CD4-positive, alpha-beta T cell treated with Interleukin-17A for 4 hours (primary cell): ENCODE results near the gene RBM26.
A peak's percentile ranks its signal among the peaks of the same experiment; 100 is the strongest.

ENCODE experiments used
- DNase-seq: peaks from one replicate; pipeline ENCODE4 v3.0.0-alpha.2; 2020; ENCODE audit warnings: mixed read lengths

RBM26 gene, protein sequence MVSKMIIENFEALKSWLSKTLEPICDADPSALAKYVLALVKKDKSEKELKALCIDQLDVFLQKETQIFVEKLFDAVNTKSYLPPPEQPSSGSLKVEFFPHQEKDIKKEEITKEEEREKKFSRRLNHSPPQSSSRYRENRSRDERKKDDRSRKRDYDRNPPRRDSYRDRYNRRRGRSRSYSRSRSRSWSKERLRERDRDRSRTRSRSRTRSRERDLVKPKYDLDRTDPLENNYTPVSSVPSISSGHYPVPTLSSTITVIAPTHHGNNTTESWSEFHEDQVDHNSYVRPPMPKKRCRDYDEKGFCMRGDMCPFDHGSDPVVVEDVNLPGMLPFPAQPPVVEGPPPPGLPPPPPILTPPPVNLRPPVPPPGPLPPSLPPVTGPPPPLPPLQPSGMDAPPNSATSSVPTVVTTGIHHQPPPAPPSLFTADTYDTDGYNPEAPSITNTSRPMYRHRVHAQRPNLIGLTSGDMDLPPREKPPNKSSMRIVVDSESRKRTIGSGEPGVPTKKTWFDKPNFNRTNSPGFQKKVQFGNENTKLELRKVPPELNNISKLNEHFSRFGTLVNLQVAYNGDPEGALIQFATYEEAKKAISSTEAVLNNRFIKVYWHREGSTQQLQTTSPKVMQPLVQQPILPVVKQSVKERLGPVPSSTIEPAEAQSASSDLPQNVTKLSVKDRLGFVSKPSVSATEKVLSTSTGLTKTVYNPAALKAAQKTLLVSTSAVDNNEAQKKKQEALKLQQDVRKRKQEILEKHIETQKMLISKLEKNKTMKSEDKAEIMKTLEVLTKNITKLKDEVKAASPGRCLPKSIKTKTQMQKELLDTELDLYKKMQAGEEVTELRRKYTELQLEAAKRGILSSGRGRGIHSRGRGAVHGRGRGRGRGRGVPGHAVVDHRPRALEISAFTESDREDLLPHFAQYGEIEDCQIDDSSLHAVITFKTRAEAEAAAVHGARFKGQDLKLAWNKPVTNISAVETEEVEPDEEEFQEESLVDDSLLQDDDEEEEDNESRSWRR

DNA sequence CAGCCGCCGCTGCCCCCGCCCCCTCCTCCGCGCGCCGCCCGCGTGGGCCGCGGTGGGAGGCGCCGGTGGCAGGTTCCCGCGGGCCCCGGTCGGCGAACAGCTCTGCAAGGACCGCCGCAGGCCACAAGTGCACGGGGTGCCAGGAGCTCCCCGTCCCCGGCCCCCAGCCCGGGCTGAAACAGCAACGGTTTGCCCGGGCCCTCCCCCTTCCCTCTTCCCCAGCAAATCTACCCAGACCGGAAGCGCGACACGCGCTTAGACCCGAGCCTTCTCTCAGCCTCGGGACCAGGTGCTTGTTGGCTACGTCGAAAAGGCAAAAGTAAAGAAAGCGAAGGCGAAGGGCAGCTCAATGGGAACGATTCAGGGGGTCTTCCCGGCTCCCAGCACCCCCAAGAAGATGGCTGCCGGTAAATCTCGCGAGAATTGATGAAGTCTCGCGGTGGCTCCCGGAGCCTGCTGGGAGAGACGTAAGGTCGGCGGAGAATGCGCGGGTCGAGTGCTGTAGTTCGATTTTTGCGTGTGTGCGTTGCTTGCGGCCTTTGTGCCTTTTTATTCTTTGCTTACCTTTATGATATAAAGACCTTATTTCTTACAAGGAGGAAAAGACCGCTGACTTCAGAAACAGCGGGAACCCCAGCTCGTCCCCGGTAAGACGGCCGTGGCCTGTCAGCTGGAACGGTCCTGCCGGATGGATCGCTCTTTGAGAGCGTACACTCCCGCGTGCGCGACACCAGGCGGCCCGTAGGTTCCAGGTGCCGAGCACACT is at the start of gene RBM26:
TSS of gene RBM26 (minus strand) at position 425 of the 766 bp plus-strand sequence. CDS start 481 bp downstream, outside the sequence.
- peak; percentile 94 for DNase-seq

GRCh38 chr13:79455331-79455730 is 49.3 kb upstream of the RBM26 start:
- no peak for DNase-seq

- DNase-seq: no peak
These were observed 46.3 kb upstream of the RBM26 start for GRCh38 chr13:79452239-79452913.

- peak; percentile 89 for DNase-seq
These were observed 45.5 kb upstream of the RBM26 start for GRCh38 chr13:79451500-79451962.

GRCh38 chr13:79450110-79450509 is 44.1 kb upstream of the RBM26 start:
- no peak for DNase-seq

DNA sequence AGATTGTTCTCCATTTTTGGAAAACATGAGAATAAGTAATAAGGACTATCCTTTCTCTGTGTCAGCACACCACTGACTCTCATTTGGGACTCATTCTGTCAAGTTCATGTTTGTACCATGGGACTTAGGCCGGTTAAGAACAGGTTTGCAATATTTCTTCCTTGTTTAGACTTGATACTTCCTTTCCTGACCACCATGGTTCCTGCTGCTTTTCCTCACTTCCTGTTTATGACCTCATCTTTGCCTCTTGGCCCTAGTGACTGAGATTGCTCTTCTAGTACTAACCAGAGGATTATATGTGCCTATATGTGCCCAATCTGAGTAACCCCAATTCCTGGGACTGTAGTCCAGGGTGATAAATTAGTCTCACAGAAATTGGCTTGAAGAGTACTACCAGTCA is 42.4 kb upstream of the RBM26 start:
- DNase-seq: no peak

DNA sequence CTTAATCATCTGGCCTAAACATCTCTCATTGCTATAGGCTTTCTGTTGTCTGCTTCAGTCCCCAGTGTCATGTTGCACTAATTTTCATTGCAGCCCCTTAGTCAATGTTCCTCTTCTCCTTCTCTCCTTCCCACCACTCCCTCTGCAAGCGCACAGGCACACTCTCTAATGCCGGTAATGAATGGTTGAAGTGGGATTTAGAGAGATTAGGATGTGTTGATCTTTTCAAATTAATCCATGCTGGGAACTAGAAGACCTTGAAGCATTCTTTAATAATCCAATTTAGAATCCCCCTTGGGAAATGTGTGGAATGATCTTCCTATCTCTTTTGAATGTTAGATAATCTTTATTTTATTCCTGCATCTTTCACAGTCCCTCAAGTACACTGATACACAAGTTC is 41.7 kb upstream of the RBM26 start:
- DNase-seq: no peak

- no peak for DNase-seq
These were observed 41.1 kb upstream of the RBM26 start for GRCh38 chr13:79447141-79447540.

DNA sequence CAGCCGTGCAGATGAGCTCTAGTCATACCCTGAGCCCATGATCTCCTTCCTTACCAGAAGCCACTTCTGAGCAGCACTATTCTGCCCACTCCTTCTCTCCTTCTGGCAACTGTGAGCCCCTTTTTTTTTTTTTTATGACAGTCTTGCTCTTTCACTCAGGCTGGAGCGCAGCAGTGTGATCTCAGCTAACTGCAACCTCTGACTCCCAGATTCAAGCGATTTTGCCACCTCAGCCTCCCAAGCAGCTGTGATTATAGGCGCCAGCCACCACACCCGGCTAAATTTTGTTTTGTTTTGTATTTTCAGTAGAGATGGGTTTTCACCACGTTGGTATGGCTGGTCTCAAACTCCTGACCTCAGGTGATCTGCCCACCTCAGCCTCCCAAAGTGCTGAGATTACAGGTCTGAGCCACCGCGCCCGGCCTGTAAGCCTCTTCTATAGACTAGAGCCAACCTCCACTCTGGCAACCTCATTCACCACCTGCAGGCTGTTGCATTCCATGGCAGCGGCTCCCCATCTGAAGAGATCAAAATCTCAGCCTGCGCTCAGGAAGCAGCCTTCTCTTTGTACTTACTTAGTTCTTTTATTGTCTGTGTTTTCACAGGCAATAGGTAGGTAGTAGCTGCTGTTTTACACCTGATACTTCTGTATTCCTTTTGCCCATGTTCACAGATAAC is 40.1 kb upstream of the RBM26 start:
- DNase-seq: peak; percentile 46

GRCh38 chr13:79442706-79443105 is 36.7 kb upstream of the RBM26 start:
- no peak for DNase-seq

DNA sequence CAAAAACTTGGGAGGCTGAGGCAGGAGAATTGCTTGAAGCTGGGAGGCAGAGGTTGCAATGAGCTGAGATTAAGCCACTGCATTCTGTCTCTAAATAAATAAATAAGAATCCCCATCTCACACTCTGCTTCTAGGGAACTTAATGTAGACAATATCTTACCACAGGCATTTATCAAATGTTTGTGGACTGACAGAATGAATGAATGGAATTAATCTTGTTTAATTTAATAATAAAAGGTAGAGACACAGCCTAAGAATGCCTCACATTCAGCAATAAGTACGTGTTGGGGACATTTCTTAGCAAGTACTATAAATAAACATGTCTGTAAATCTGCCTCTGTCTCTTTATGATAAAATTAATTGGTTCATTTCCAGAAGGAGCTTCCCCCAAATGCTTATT is 36.2 kb upstream of the RBM26 start:
- no peak for DNase-seq

- DNase-seq: no peak
These were observed 35.0 kb upstream of the RBM26 start for GRCh38 chr13:79440958-79441528.

GRCh38 chr13:79439275-79439674 is 33.2 kb upstream of the RBM26 start:
- no peak for DNase-seq

- DNase-seq: no peak
These were observed 29.5 kb upstream of the RBM26 start for GRCh38 chr13:79435561-79435990.

DNA sequence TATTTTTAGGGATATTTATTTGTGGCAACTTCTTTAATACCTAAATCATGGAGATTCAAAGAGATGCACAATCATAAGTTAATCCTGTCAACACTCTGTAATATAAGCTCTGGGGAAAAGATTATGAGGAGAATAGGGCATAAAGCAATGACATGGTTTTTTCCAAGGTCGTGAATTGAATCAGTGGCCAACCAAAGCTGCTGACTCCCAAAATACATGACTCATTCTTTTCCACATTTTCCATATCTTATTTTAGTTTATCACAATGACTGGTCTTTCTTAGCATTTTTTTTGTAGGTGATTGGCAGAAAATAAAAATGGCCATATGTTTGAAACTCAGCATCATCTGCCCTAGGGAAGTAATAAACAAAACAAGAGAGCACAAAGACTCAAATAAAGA is 28.5 kb upstream of the RBM26 start:
- DNase-seq: no peak

DNA sequence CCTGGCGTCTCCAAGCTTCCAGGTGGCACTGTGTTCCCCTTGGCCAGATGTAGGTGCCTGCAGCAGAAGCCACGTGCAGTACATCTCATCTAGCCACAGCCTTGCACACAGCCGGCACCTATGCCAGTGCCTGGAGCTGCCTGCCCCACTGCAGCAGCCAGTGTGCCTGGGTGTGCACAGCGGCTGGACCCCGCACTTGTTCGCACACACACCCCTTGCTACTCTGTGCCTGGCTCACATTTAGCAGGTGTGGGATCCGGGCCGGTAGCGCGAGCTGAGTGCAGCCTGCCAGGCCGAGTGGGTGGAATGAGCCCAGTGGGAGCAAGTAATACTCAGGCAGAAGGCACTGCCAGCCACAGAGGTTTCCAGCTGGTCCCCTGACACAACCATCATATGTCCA is 26.9 kb upstream of the RBM26 start:
- DNase-seq: no peak

- DNase-seq: no peak
These were observed 26.0 kb upstream of the RBM26 start for GRCh38 chr13:79432086-79432485.

DNA sequence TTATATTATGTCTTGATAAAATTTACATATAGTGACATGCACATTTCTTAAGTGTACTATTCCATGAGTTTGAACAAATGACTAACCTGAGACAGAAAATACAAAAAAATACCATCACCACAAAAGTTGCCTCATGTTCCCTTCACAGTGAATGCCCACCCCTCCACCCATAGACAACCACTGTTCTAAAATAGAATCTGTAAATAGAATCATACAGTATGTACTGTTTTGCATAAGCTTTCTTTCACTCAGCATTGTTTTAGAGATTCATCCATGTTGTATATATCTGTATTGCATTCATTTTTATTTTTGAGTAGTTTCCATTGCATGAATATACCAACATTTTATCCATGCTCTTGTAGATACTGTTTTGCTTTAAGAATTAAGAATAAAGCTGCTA is 23.3 kb upstream of the RBM26 start:
- no peak for DNase-seq

DNA sequence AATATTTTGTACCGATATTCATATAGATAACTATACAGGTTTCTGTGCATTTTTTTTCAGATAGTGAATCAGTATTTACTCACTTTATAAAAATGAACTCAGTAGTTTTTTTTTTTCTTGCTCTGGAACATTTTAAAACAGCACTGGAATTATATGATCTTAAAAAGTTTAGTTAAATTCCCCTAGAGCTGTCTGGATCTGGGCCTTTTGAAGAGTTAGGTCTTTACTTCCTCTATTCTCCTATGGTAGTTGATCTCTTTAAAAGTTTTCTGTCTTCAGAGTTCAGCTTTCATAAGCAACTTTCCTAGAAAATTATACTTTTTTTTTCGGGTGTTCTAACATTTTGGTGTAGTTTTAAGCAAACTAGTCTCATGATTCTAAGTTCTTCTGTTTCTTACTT is 21.8 kb upstream of the RBM26 start:
- DNase-seq: no peak

DNA sequence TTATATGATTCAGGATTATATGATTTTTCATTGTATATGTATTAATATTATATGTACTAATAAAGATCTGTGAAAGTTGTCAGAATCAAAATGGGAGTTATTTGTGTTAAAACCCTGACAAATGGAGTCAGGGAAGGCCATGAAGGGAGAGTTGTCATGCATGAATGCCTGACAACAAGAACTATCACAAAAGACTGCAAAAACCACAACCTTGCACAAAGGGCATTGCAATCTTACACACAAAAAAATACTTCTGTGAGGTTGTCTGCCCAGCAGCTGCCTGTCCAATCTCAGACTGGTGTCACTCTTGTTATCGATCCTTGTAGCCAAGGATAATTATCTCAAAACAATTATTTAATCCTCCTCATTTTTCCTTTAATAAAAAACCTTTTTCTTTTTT is 21.2 kb upstream of the RBM26 start:
- no peak for DNase-seq
